GM18511 (cell line): ENCODE measurements around the gene TECPR1.

Experiments used
- ATAC-seq: cut with Tn5 transposase; IDR thresholded peaks from one replicate; pipeline ENCODE4 v1.9.1; 2021; ENCODE audit warnings: mild to moderate bottlenecking, moderate library complexity; ENCODE audit not compliant: unreplicated experiment

Gene TECPR1

DNA sequence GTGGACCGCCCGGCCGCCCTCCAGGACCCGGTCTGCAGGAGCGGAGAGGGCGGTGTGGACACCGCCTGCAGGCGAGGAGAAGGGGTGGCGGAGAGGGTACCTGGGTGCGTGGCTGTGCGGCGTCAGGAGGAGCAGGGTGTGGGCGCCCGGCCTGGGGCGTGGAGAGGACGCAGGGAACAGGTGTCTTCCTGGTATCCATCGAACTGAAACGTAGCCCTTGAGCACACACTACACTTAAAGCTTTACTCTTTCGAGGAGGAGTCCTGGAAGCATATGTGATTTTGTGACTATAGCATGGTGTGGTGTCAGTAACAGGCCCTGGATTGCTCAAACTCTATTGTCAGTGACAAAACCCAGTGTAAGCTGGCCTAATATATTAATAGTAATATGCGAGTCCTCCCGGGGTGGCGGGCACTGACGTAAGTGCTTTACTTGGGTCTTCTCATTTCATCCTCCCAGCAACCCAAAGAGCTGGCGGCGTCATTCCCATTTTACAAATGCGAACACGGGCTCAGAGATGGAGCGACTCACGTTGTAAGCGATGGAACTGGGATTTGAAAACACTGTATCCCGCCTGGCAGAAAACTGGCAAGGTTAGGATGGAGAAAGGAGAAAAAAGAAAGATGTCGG is 508 bp upstream of the TECPR1 start:
- ATAC-seq = peak; percentile 38

- ATAC-seq = peak; percentile 28
Observed at GRCh38 chr7:98251231-98251600, 816 bp downstream of the TECPR1 start.

- no peak for ATAC-seq
Observed at GRCh38 chr7:98250789-98251188, 1.2 kb downstream of the TECPR1 start.

DNA sequence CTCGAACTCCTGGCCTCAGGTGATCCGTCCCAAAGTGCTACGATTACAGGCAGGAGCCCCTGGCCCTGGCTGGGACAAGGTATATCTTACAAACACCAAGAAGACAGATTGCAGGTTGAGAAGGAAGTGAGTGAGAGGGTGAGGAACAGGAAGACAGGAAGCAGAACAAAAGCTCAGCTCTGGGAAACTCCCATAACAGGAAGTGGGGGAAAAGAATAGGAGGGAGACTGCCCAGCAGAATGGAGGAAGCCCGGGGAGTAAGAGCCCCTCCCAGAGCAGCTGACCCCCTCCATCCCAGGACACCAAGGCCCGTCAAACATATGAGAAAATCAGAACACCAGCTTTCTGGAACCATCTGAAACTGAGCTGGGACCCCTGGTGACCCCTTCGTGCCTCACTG is 2.9 kb downstream of the TECPR1 start:
- ATAC-seq = no peak

GRCh38 chr7:98248156-98248555 is 3.9 kb downstream of the TECPR1 start:
- ATAC-seq = no peak

GRCh38 chr7:98244871-98245270 is 7.2 kb downstream of the TECPR1 start:
- no peak for ATAC-seq

DNA sequence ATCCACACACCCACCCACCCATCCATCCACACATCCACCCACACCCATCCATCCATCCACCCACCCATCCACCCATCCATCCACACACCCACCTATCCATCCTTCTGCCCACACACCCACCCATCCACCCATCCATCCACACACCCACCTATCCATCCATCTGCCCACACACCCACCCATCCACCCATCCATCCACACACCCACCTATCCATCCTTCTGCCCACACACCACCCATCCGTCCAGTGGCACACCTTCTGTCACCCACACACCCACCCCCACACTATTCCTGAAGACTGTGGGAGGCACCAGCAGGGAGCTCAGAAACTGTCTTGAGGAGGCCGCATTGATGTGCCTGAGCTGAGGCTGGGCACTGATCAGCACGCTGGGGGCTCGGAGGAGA is 9.1 kb downstream of the TECPR1 start:
- no peak for ATAC-seq

GRCh38 chr7:98242342-98242741 is 9.7 kb downstream of the TECPR1 start:
- ATAC-seq = no peak

- ATAC-seq = peak; percentile 24
Observed at GRCh38 chr7:98241674-98242241, 10.3 kb downstream of the TECPR1 start.

DNA sequence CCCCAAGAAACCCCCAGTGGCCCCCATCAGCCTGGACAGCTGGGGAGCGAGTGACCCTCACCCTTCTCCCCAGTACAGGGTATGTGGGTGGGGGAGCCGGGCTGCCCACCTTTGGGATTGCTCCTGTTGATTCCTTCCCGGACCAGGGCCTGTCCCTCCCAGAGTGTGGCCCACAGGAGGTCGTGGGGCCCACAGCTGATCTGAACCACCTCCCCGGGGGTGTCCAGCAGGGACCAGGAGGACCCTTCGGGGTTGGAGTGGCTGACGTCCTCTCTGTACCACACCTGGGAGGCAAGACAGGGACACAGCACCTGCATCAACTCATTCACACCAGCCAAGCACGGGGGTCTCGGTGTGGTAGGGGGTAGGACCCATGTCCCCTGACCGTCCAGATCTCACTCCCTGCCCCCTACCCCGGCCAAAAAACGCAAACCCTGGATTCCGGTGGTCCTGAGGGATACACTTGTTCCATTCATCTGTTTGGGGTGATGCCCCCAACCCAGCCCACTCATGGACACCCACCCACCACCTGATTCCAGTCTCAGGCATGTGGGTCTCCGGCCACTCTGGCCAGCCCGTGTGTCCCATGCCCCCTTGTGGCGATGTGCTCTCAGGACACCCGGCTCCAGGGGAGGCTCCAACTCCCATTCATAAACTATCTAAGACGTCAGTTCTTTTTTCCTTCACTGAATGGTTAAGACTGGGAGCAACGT is 10.9 kb downstream of the TECPR1 start:
- ATAC-seq = peak; percentile 67

DNA sequence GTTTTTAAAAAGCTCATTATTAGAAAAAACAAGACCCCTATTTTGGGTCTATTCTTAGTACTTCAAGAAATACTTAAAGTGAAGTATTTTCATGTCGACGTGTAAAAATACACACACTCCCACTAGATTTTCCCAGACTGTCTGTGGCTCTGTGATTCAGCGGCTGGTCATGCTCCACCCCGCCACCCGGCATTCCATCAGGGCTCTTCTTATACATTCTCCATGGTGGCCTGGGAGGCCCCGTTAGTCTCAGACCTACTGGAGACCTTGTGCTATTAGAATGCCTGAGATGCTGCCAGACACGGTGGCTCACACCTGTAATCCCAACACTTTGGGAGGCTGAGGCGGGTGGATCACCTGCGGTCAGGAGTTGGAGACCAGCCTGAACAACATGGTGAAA is 13.1 kb downstream of the TECPR1 start:
- ATAC-seq = no peak

GRCh38 chr7:98238076-98238475 is 14.0 kb downstream of the TECPR1 start:
- ATAC-seq = no peak

- no peak for ATAC-seq
Observed at GRCh38 chr7:98236355-98237185, 15.5 kb downstream of the TECPR1 start.

- no peak for ATAC-seq
Observed at GRCh38 chr7:98235901-98236300, 16.1 kb downstream of the TECPR1 start.

DNA sequence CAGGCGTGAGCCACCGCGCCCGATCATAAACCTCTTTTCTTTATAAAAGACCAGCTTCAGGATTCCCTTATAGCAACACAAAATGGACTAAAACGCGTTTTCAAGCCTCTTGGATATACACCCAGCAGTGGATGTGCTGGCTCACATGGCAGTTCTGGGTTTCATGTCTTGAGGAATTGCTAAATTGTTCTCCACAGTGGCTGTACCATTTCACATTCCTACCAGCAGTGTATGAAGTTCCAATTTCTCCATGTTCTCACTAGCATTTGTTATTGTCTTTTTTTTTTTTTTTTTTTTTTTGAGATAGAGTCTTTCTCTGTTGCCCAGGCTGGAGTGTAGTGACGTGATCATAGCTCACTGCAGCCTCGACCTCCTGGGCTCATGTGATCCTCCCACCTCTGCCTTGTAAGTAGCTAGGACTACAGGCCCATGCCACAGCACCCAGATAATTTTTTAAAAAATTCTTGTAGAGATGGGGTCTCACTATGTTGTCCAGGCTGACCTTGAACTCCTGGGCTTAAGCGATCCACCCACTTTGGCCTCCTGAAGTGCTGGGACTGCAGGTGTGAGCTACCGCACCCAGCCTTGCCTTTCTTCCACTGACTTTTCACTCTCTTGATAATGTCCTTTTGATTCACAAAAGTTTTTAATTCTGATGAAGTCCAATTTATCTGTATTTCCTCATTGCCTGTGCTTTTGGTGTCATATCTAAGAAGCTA is 17.4 kb downstream of the TECPR1 start:
- ATAC-seq = no peak

DNA sequence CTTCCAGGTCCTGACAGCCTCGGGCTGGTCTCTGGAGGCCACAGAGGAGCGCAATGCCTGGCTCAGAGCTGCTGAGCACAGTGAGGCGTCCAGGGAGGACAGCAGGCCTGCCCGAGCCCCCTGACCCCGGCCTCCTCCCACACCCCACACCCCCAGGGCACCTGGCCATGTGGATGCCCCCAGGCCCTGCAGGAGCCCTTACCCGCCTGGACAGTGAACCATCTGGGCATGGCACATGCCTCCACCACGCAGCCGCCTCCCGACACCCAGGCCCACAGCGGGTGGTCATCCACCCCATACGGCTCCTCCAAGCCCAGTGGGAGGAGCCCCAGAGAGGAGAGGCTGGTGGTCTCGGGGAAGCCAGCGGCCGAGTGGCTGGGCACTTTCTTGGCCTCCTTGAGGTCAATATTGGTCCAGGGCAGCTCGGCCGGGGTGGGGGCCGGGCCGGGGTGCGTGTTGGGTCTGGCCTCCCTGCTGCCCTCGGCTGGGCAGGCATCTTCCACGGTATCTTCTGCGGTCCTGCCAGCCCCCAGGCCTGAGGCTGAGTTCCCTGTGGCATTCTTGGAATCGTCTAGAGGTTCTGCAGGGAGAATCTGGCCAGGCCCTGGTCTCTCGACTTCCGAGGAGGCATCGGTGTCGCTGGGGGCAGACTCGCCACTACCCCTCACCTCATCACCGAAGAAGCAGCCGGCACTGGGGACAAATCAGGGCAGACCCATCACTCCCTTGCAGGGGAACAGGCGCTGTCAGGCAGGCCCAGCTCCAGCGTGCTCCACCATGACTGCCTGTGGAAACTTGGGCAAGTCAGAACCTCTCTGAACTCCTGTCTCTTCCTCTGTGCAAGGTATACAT is 18.6 kb downstream of the TECPR1 start:
- ATAC-seq = no peak

- no peak for ATAC-seq
Observed at GRCh38 chr7:98232799-98233198, 19.2 kb downstream of the TECPR1 start.

GRCh38 chr7:98232263-98232585 is 19.8 kb downstream of the TECPR1 start:
- ATAC-seq = no peak

- ATAC-seq = no peak
Observed at GRCh38 chr7:98231493-98232262, 20.4 kb downstream of the TECPR1 start.
